Endothelial cell (in vitro differentiated cells): ENCODE results near the gene KAT2B. TPM values are rescaled to one million over a fixed set of nuclear protein-coding genes. Genes with fewer than 3 reads are reported as not detected.

Experiments
- DNase-seq: peaks from one replicate; pipeline ENCODE4 v3.0.0; 2021; ENCODE audit warnings: low spot score
- H3K27ac Mint-ChIP-seq: one replicate; pipeline ENCODE4 v1.8.0; 2021; ENCODE audit warnings: mixed read lengths, inconsistent platforms; ENCODE audit not compliant: unreplicated experiment
- H3K27me3 Mint-ChIP-seq: one replicate; pipeline ENCODE4 v1.8.0; 2021; ENCODE audit warnings: mild to moderate bottlenecking, moderate library complexity, mixed read lengths, inconsistent platforms; ENCODE audit not compliant: unreplicated experiment
- H3K36me3 Mint-ChIP-seq: one replicate; pipeline ENCODE4 v1.8.0; 2021; ENCODE audit warnings: mild to moderate bottlenecking, low read depth, mixed read lengths, inconsistent platforms; ENCODE audit not compliant: unreplicated experiment
- H3K4me1 Mint-ChIP-seq: one replicate; pipeline ENCODE4 v1.8.0; 2021; ENCODE audit warnings: mild to moderate bottlenecking, mixed read lengths, inconsistent platforms; ENCODE audit not compliant: unreplicated experiment
- H3K4me3 Mint-ChIP-seq: one replicate; pipeline ENCODE4 v1.8.0; 2021; ENCODE audit warnings: mild to moderate bottlenecking, mixed read lengths, inconsistent platforms; ENCODE audit not compliant: unreplicated experiment
- H3K9me3 Mint-ChIP-seq: one replicate; pipeline ENCODE4 v1.8.0; 2021; ENCODE audit warnings: mixed read lengths, inconsistent platforms; ENCODE audit not compliant: unreplicated experiment
- total RNA-seq: library from RNA; stranded (reverse); fragmentation: NEBNext Ultra II Directional; extraction: Animal tissue kit (Norgen Biotek cat#: 25700); gene quantifications from one replicate; pipeline ENCODE4 v1.2.1, GENCODE V29; 2021; ENCODE audit not compliant: unreplicated experiment
- TF ChIP-seq, protein P1 (sequence below): fragments of 200-600 bp; sonication (generic); IDR thresholded peaks from one replicate; pipeline ENCODE4 v1.5.0; 2021; ENCODE audit warnings: antibody characterized with exemption; ENCODE audit not compliant: unreplicated experiment

KAT2B gene
- total RNA-seq, 1 donor from 2014 or later, result 15.9 TPM

DNA sequence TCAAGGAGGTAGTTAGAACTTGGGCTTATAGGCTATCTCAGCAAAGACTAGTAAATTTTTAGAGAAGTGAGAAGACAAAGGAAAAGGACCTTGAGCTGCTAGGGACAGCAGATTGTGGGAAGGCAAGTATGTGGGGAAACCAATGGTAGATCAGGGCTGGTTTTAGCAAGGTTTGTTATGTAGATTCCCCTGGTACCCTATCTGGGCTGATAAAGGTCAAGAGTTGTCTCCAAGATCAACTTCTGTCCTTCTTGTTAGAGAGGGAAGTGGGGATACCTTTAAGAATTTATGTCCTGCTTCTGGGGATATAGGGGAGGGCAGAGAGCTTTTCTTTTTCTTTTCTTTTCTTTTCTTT is 28.9 kb downstream of the KAT2B start:
- TF ChIP-seq, protein P1, sequence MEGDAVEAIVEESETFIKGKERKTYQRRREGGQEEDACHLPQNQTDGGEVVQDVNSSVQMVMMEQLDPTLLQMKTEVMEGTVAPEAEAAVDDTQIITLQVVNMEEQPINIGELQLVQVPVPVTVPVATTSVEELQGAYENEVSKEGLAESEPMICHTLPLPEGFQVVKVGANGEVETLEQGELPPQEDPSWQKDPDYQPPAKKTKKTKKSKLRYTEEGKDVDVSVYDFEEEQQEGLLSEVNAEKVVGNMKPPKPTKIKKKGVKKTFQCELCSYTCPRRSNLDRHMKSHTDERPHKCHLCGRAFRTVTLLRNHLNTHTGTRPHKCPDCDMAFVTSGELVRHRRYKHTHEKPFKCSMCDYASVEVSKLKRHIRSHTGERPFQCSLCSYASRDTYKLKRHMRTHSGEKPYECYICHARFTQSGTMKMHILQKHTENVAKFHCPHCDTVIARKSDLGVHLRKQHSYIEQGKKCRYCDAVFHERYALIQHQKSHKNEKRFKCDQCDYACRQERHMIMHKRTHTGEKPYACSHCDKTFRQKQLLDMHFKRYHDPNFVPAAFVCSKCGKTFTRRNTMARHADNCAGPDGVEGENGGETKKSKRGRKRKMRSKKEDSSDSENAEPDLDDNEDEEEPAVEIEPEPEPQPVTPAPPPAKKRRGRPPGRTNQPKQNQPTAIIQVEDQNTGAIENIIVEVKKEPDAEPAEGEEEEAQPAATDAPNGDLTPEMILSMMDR, result no peak
- no peaks in the 10 kb centered on the region for H3K27me3 Mint-ChIP-seq
- peaks cover 3% of the 10 kb centered on the region for H3K4me1 Mint-ChIP-seq
- no peaks in the 10 kb centered on the region for H3K36me3 Mint-ChIP-seq
- no peak for DNase-seq
- H3K9me3 Mint-ChIP-seq, result no peaks in the 10 kb centered on the region
- H3K4me3 Mint-ChIP-seq, result no peak overlapping the region
- no peak overlapping the region for H3K27ac Mint-ChIP-seq

DNA sequence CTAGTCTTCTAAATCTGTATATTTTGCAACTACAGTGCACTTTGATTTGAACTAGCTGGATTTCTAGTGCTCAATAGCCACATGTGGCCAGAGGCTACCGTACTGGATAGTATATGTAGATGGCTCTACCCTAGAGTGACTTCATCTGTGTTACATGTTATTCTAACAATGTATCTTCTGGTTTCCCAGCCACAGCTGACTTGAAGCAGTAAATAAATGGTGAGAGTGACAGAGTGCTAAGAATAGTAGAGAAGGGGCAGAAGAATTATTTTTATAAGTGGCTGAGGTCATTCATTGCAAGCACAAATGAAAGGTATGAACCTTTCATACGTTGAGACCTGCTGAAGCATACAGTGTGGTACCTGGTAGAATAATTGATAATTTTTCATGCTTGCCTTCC is 30.9 kb downstream of the KAT2B start:
- Mint-ChIP-seq H3K27me3 (no peaks in the 10 kb centered on the region), H3K27ac (no peak overlapping the region), H3K36me3 (no peaks in the 10 kb centered on the region), H3K4me1 (peaks cover 5% of the 10 kb centered on the region), H3K4me3 (no peak overlapping the region), H3K9me3 (no peaks in the 10 kb centered on the region)
- no peak for DNase-seq
- TF ChIP-seq, protein P1, result no peak

- Mint-ChIP-seq H3K36me3 (no peaks in the 10 kb centered on the region), H3K9me3 (no peaks in the 10 kb centered on the region), H3K27me3 (no peaks in the 10 kb centered on the region), H3K4me3 (no peak overlapping the region), H3K27ac (no peak overlapping the region), H3K4me1 (peaks cover 7% of the 10 kb centered on the region)
- TF ChIP-seq, protein P1, result no peak
- no peak for DNase-seq
These were observed 32.2 kb downstream of the KAT2B start for GRCh38 chr3:20072422-20072821.

GRCh38 chr3:20073068-20073467 is 32.8 kb downstream of the KAT2B start:
- no peak for DNase-seq
- H3K36me3 Mint-ChIP-seq, result no peaks in the 10 kb centered on the region
- no peaks in the 10 kb centered on the region for H3K27me3 Mint-ChIP-seq
- no peaks in the 10 kb centered on the region for H3K9me3 Mint-ChIP-seq
- no peak overlapping the region for H3K27ac Mint-ChIP-seq
- no peak overlapping the region for H3K4me3 Mint-ChIP-seq
- peaks cover 7% of the 10 kb centered on the region for H3K4me1 Mint-ChIP-seq
- TF ChIP-seq, protein P1, result no peak

GRCh38 chr3:20073683-20074082 is 33.4 kb downstream of the KAT2B start:
- H3K9me3 Mint-ChIP-seq, result no peaks in the 10 kb centered on the region
- TF ChIP-seq, protein P1, result no peak
- no peak overlapping the region for H3K27ac Mint-ChIP-seq
- H3K27me3 Mint-ChIP-seq, result no peaks in the 10 kb centered on the region
- DNase-seq, result no peak
- peaks cover 7% of the 10 kb centered on the region for H3K4me1 Mint-ChIP-seq
- no peaks in the 10 kb centered on the region for H3K36me3 Mint-ChIP-seq
- no peak overlapping the region for H3K4me3 Mint-ChIP-seq
